Activated CD8-positive, alpha-beta memory T cell treated with anti-CD3 and anti-CD28 coated beads, Interleukin-2, amount 10 ng/mL, durations not matched to agents 7 days and 5 days (primary cell): Measurements from ENCODE around the gene TBX4. TPM values are rescaled to one million over a fixed set of nuclear protein-coding genes. Genes with fewer than 3 reads are reported as not detected.

Source experiments
- ATAC-seq: fragments of 150-1000 bp; cut with Tn5 transposase; one replicate; pipeline ENCODE4 v1.10.0; 2021; ENCODE audit warnings: moderate library complexity
- CTCF ChIA-PET: fragments of 350-600 bp; sonication (Branson Sonifier 250); formaldehyde crosslinking; loops from one replicate; lab custom pipeline; 2021; ENCODE audit warnings: antibody characterized with exemption; lab: Charles Lee
- DNase-seq: peaks from one replicate; pipeline ENCODE4 v3.0.0-alpha.2; 2020
- H3K27ac Mint-ChIP-seq: one replicate; pipeline ENCODE4 v1.8.0; 2021; ENCODE audit warnings: mild to moderate bottlenecking, mixed read lengths
- H3K27me3 Mint-ChIP-seq: one replicate; pipeline ENCODE4 v1.8.0; 2021; ENCODE audit warnings: mixed read lengths
- H3K36me3 Mint-ChIP-seq: one replicate; pipeline ENCODE4 v1.8.0; 2021; ENCODE audit warnings: mild to moderate bottlenecking, mixed read lengths
- H3K4me1 Mint-ChIP-seq: one replicate; pipeline ENCODE4 v1.8.0; 2021; ENCODE audit warnings: mixed read lengths
- H3K4me3 Mint-ChIP-seq: one replicate; pipeline ENCODE4 v1.8.0; 2021; ENCODE audit warnings: mild to moderate bottlenecking, moderate library complexity, mixed read lengths
- H3K9me3 Mint-ChIP-seq: one replicate; pipeline ENCODE4 v1.8.0; 2022; ENCODE audit warnings: low read depth, mixed read lengths
- total RNA-seq, 2 experiments: library from RNA; stranded (reverse); gene quantifications; one replicate each; pipeline ENCODE4 v1.2.3, GENCODE V29; 2021

TBX4 gene
- total RNA-seq, 2 experiments from 2014 or later = not detected

DNA sequence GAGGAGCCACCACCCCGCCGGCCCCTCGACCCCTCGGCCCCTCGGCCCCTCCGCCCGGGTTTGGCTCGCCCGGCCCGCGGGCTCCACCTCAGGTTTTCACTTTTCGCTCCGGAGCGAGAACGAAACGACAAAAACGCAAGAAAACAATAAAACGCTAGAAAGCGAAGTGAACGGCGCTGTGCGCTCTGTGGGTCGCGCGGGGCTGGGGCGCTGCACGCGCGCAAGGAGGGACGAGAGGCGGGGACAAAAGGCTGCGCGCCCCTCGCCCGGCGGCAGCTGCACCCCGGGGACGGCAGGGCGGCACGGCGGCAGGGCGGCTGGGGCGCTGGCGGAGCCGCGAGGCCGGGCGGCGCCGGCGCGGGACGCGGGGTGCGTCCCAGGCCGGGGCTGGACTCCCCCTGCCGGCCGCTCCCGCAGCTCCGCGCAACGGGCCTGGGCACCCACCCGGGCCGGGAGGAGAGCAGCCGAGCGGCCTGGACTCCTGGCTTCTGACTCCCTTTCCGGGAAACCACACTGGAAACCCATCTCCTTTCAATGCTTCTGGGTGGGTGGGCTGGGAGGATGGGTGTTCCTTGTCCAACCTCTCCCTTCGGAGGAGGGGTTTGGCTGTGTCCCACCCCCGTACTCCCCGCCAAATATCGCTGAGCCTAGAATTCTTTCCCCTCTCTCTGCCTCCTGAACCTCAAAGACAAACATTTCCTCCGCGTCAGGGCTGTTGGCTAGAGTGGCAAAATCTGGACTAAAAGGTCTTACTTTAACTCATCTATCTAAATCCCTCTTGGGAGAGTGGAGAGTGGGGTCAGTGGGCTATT is 42.7 kb upstream of the TBX4 start:
- DNase-seq (no peak), ATAC-seq (peak; percentile 40)
- peak overlapping the region; percentile 55 for H3K4me3 Mint-ChIP-seq
- H3K9me3 Mint-ChIP-seq = no peaks in the 10 kb centered on the region
- H3K27me3 Mint-ChIP-seq = peaks cover 53% of the 10 kb centered on the region
- H3K4me1 Mint-ChIP-seq = peaks cover 15% of the 10 kb centered on the region
- no peak overlapping the region for H3K27ac Mint-ChIP-seq
- CTCF ChIA-PET = interaction anchor here (1.3 to 2.2 kb wide), 8 partner anchors 9 to 438 kb away, joined by 3 to 10 read pairs (median 6); partner anchors contain the start of gene TBX2
- peaks cover 2% of the 10 kb centered on the region for H3K36me3 Mint-ChIP-seq

DNA sequence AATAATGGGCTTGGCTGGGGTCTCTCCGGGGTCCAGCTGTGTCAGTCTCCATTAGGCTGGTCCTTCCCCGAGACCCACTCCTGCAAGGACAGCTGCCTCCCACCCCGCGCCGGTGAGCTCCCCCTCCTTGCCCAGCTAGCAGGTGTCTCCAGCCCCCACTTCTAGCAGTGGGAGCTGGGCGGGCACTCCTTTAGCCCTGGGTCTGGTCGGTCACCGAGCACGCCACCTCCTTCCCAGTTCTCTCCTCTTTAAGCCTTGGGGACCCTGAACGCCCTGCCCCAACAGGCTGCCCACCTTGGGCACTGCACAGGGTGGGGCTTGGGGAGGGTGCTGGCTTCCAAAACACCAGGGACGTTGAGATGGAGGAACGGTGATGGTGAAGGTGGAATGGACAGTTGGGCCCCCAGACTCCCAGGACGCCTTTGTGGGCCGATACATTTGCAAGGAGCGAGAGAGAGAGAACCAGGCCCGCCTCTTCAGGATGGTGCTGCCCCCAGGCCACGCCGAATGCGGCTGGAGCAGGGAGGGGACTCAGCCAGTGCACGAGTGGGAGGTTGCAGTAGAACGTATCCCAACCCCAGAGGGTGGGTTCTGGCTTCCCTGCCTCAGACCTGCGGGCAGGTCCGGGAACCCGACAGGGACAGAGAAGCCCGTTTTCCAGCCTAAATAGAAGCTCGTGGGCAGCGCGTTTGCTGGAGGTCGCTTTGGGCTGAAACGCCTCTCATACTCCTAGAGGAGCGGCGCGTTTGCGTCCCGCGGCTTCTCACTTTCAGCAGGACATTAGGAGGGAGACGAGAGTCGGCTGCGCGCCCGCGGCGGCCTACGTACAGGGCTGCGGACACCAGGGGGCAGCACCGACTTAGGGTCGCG is 41.8 kb upstream of the TBX4 start:
- Mint-ChIP-seq H3K4me3 (peak overlapping the region; percentile 55), H3K9me3 (no peaks in the 10 kb centered on the region), H3K27me3 (peaks cover 51% of the 10 kb centered on the region), H3K4me1 (peaks cover 15% of the 10 kb centered on the region), H3K36me3 (peaks cover 2% of the 10 kb centered on the region), H3K27ac (no peak overlapping the region)
- peak; percentile 44 for ATAC-seq
- CTCF ChIA-PET = interaction anchor here (1.4 to 2.2 kb wide), 8 partner anchors 10 to 439 kb away, joined by 3 to 10 read pairs (median 7); partner anchors contain the start of gene TBX2
- peak; percentile 78 for DNase-seq

DNA sequence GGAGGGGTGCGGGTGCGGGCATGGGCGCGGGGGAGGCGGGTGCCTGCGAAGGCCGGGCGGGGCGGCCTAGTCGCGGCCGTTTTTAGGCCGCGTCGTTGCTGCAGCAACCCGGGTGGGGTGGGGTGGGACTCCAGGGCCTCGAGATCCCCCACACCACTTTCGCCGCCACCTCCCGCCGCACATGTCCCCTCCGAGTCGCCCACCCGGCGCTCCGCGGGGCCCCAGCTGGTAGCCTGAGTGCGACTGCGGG is 41.3 kb upstream of the TBX4 start:
- peaks cover 15% of the 10 kb centered on the region for H3K4me1 Mint-ChIP-seq
- H3K27me3 Mint-ChIP-seq = peaks cover 48% of the 10 kb centered on the region
- no peaks in the 10 kb centered on the region for H3K9me3 Mint-ChIP-seq
- peaks cover 2% of the 10 kb centered on the region for H3K36me3 Mint-ChIP-seq
- H3K27ac Mint-ChIP-seq = no peak overlapping the region
- DNase-seq (no peak), ATAC-seq (no peak)
- no peak overlapping the region for H3K4me3 Mint-ChIP-seq
- CTCF ChIA-PET = interaction anchor here (1.4 to 1.8 kb wide), 4 partner anchors 10 to 165 kb away, joined by 3 to 10 read pairs (median 7); no protein-coding TSS in a partner anchor

DNA sequence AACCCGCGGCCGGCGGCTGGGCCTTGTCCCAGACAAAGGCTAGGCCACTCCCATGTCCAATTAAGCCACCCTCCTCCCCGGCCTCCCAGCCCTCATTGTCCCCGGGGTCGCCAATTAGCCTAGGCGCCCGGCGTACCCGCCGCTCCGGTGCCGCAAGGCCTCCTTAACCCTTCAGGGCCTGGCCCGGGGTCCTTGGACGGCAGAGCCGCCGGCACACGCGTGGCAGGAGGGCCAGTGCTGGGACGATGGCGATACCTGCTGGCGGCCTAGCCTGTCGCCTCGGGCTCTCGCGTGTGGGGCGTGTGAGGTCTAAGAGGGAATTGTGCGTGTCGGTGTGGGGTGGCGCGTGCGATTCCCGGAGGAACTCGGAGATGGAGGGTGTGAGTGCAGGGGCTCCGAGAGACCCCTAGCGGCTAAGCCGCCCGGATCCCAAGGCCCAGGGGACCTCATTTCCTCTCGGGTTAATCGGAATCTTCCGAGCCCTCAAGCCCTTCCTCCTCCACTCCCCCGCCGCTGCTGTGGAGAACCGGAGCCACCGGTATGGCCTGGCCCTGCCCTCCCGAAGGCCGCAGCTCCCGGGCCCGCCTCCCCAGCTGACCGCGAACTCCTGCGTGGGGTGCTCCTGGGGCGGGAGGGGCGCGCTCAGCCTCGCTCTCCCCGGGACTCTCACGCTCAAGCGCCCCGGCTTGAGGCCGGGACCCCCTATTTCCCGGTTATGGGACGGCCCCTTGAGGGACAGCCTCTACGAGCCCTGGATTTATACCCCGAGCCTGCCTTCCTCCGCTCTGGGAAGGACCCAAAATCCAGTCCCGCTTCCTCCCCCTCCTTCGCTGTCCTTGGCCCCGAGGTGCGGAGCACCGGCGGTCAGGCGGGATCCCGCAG is 40.7 kb upstream of the TBX4 start:
- H3K27me3 Mint-ChIP-seq = peaks cover 42% of the 10 kb centered on the region
- peaks cover 2% of the 10 kb centered on the region for H3K36me3 Mint-ChIP-seq
- CTCF ChIA-PET = interaction anchor here (0.6 to 2.3 kb wide), 25 partner anchors 9 to 440 kb away, joined by 3 to 12 read pairs (median 4); partner anchors contain the start of gene TBX4
- peak overlapping the region; percentile 55 for H3K4me3 Mint-ChIP-seq
- no peaks in the 10 kb centered on the region for H3K9me3 Mint-ChIP-seq
- peaks cover 15% of the 10 kb centered on the region for H3K4me1 Mint-ChIP-seq
- no peak overlapping the region for H3K27ac Mint-ChIP-seq
- peak; percentile 51 for DNase-seq
- ATAC-seq = peak; percentile 20

DNA sequence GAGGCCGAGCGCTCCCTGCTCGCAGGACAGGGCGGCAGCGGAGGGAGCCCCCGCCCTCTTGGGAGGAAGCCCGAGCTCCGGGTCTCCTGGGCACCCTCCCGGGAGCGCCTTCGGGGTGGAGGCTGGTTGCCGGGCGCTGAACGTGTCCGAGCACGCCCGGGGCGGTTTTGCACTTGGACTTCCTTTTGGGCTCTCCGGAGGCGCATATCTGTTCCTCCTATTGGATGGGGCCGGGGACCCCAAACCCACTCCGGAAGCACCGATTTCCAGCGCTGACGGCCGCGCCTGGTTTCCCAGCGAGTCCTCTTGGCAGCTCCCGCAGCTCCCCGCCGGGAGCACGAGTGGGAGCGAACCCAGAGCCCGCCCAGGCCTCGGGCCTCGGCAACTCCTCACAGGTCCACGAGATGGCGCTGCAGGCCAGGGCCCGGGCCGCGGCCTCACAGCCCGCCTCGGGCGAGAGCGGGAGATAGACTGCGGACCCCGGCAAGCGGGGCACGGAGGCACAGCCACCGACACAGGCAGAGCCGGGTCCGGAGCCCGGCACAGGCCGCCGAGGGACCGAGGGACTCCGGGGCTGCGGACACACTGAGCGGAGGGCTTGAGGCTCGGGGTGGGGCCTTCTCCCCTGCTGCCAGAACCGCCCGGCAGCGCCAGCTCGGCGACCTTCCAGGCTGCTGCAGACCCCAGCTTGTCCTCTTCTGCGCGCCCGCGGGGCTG is 39.9 kb upstream of the TBX4 start:
- no peaks in the 10 kb centered on the region for H3K9me3 Mint-ChIP-seq
- peaks cover 2% of the 10 kb centered on the region for H3K36me3 Mint-ChIP-seq
- CTCF ChIA-PET = interaction anchor here (0.6 to 2.3 kb wide), 29 partner anchors 8 to 697 kb away, joined by 3 to 12 read pairs (median 4); partner anchors contain the start of gene TBX4
- H3K4me3 Mint-ChIP-seq = peak overlapping the region; percentile 46
- H3K27me3 Mint-ChIP-seq = peaks cover 39% of the 10 kb centered on the region
- ATAC-seq (peak; percentile 74), DNase-seq (peak; percentile 78)
- H3K4me1 Mint-ChIP-seq = peaks cover 15% of the 10 kb centered on the region
- H3K27ac Mint-ChIP-seq = no peak overlapping the region

DNA sequence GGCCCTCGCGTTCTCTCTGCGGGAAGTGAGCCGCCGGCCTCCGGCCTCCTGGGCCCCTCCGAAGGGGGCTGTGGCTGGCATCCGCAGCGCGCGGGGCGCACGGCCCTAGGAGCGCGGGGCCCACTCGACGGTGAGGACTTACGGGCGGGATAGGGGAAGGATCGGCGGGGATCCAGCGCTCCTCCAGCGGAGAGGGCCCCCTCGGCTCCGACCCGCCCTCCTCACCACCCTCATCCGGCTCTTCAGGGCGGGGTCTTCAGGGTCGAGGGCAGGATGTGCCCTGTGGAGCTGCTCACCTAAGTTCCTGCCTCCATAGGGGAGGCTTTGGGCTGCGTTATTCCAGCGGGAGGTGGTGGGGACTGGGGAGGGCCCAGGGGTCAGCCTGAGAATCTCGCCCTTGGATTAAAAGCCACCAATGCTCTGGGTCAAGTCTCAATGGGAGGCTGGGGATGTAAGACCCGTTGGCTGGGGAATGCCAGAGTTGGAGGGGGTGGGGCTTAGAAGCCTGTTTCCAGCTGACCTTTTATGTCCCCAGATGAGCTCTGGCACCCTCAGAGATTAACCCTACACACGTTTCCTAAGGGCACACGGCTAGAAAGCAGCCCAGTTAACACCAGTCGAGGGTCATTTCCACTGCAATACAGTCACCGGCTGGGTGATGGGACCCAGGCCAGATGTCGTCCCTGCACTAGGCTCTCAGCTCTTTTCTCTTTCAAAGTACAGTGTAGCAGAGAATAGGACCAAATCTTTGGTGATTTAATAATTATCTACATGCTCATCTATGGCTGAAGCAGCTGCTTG is 39.2 kb upstream of the TBX4 start:
- Mint-ChIP-seq H3K4me3 (peak overlapping the region; percentile 40), H3K36me3 (peaks cover 2% of the 10 kb centered on the region), H3K27ac (no peak overlapping the region), H3K4me1 (peaks cover 15% of the 10 kb centered on the region), H3K9me3 (no peaks in the 10 kb centered on the region), H3K27me3 (peaks cover 34% of the 10 kb centered on the region)
- peak; percentile 38 for DNase-seq
- CTCF ChIA-PET = interaction anchor here (0.6 to 2.3 kb wide), 21 partner anchors 12 to 696 kb away, joined by 3 to 12 read pairs (median 4); partner anchors contain the start of gene TBX4
- peak; percentile 3 for ATAC-seq

DNA sequence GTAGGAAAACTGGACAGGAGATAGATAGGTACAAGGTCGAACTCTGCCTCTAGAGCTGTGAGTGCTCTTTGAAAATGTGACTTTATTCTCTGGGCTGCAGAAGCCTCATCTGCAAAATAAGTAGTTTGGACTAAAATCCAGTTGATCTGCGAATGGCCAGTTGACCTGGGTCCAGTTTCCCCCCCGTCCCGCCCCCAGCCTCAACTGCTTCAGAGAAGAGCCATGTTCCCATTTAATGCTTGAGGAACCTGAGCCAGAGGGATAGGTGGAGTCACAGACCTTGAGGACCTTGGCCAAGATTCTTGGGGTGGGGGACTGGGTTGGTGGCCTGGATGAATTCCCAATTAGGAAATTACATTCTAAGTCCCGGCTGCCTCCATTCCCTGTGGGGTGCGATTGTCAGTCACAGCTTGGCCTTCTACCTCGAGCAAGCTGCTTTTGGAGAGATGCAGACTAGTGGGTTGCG is 38.5 kb upstream of the TBX4 start:
- DNase-seq (no peak), ATAC-seq (no peak)
- Mint-ChIP-seq H3K27ac (no peak overlapping the region), H3K4me3 (no peak overlapping the region), H3K4me1 (peaks cover 13% of the 10 kb centered on the region), H3K9me3 (no peaks in the 10 kb centered on the region), H3K36me3 (peaks cover 2% of the 10 kb centered on the region), H3K27me3 (peaks cover 32% of the 10 kb centered on the region)
- CTCF ChIA-PET = interaction anchor here (1.0 to 2.3 kb wide), 7 partner anchors 14 to 696 kb away, joined by 3 to 12 read pairs (median 4); no protein-coding TSS in a partner anchor

DNA sequence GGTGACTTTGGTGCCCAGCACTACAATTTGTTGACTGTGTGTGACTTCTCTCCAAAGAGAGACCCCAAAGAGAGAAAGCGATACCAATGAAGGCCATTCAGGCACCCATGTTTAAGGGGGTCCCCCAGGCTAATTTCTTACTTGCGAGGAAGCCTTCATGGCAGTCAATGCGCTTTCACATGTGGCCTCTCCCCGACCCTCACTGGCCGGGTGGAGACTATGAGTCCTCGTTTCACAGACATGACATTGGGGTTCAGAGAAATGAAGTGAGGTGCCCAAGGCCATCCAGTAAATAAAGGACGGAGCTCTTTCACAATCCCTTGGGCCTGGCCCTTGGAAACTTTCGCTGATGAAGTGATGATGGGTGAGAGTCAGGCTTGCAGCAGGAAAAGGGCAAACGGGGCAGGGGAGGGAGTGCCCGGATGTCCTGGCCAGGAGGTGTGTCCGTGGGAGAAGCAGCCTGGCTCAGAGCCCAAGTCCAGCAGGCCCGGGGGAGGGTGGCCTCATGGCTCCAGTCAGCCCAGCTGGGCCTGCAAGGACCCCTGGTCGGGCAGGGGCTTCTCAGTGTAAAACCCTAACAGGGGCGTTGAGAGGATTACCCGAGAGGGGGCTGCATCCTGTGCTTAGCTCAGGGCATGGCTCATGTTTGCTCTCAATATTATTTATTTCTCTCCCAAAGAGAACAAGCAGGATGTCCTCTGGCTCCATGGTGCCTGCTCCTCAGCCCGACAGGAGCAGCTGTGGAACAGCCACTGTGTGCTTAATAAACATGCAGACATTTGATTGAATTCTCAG is 37.9 kb upstream of the TBX4 start:
- peaks cover 12% of the 10 kb centered on the region for H3K4me1 Mint-ChIP-seq
- ATAC-seq (no peak), DNase-seq (peak; percentile 37)
- H3K4me3 Mint-ChIP-seq = no peak overlapping the region
- H3K27me3 Mint-ChIP-seq = peaks cover 34% of the 10 kb centered on the region
- H3K27ac Mint-ChIP-seq = no peak overlapping the region
- H3K36me3 Mint-ChIP-seq = peaks cover 2% of the 10 kb centered on the region
- CTCF ChIA-PET = interaction anchor here (0.7 to 2.3 kb wide), 4 partner anchors 13 to 695 kb away, joined by 3 to 12 read pairs (median 4); no protein-coding TSS in a partner anchor
- no peaks in the 10 kb centered on the region for H3K9me3 Mint-ChIP-seq

DNA sequence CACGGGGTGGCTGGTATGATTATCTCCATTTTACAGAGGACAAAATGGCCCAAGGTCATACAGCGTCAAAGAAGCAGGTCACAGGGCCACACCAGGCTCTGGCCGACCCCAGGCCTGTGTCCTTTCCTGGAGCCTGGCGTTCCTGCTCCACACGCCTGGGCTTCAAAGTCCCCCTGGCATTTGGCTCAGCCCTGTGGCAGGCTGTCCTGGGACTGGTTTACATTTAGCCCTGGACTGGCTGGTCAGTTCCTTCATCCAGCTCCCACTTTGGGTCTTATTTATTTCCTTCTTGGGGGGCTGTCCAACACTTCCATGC is 37.3 kb upstream of the TBX4 start:
- CTCF ChIA-PET = no interaction called here
- DNase-seq (peak; percentile 25), ATAC-seq (no peak)
- Mint-ChIP-seq H3K4me3 (no peak overlapping the region), H3K36me3 (peaks cover 2% of the 10 kb centered on the region), H3K9me3 (no peaks in the 10 kb centered on the region), H3K4me1 (peaks cover 10% of the 10 kb centered on the region), H3K27me3 (peaks cover 34% of the 10 kb centered on the region), H3K27ac (no peak overlapping the region)

DNA sequence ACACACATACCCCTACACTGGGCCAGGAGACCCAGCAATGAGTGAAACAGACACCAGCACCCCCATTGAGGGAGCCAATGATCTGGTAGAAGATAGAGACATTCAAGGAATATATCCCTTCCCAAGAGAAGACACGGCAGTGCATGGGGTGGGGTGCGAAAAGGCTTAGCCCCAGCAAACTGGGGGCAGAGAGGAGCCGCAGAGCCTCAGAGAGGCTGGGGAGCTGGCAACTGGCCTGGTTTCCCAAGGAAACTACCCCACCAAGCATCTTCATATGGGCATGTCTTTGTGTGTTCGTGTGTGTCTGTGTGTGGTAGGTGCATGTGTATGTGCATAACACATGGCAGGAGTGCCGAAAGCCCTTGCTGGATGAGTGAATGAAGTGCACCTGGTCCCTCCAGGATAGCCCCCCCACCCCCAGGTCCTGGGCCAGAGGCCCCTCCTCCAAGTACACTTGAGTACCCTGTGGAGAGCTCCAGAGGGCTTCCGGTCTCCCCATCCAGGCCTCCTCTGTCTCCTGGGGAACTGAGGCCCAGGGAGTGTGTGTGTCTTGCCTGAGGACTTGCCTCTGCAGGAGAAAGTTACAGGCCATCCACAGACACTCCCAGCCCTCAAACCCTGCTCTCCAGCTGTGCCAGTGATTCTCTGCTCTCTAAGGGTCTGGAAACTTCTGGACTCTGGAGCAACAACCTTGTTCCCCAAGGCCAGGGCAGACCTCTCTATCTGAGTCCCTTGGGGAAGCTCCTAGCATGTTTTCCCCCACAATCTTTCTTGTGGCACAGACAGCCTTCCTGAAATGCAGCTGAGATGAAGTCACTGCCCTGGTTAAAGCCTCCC is 36.6 kb upstream of the TBX4 start:
- ATAC-seq = no peak
- DNase-seq = peak; percentile 36
- Mint-ChIP-seq H3K36me3 (peaks cover 2% of the 10 kb centered on the region), H3K4me1 (peaks cover 4% of the 10 kb centered on the region), H3K27ac (no peak overlapping the region), H3K9me3 (no peaks in the 10 kb centered on the region), H3K27me3 (peaks cover 32% of the 10 kb centered on the region), H3K4me3 (no peak overlapping the region)
- CTCF ChIA-PET = interaction anchor here (0.6 to 0.9 kb wide), 3 partner anchors 46 to 190 kb away, joined by 3 read pairs; no protein-coding TSS in a partner anchor
